Mesendoderm (in vitro differentiated cells): Measurements from ENCODE around the gene RPS21.
A peak's percentile ranks its signal among the peaks of the same experiment; 100 is the strongest.

ENCODE experiments used
- DNase-seq: peaks from one replicate; pipeline ENCODE4 v3.0.0; 2013
- H2AK5ac ChIP-seq: 2 replicates; pipeline ENCODE4 v1.6.1; 2013; ENCODE audit warnings: low read length, inconsistent platforms
- H2BK120ac ChIP-seq: 2 replicates; pipeline ENCODE4 v1.6.1; 2013; ENCODE audit warnings: low read depth, mild to moderate bottlenecking, low read length, moderate library complexity, mixed read lengths
- H2BK15ac ChIP-seq: replicated peaks from 2 replicates; pipeline ENCODE4 v1.6.1; 2013; ENCODE audit warnings: low read depth, mild to moderate bottlenecking, moderate library complexity
- H2BK5ac ChIP-seq: 2 replicates; pipeline ENCODE4 v1.6.1; 2013; ENCODE audit warnings: low read length, inconsistent platforms
- H3K18ac ChIP-seq: 2 replicates; pipeline ENCODE4 v1.6.1; 2013; ENCODE audit warnings: mild to moderate bottlenecking, low read length, mixed read lengths
- H3K23ac ChIP-seq: one replicate; pipeline ENCODE4 v1.6.1; 2013; ENCODE audit warnings: low read length
- H3K27ac ChIP-seq: 2 replicates; pipeline ENCODE4 v1.5.1; 2013; ENCODE audit warnings: low read depth, mild to moderate bottlenecking, inconsistent platforms, low read length, moderate library complexity
- H3K27me3 ChIP-seq: 2 replicates; pipeline ENCODE4 v1.6.1; 2013; ENCODE audit warnings: low read length, control low read depth, mild to moderate bottlenecking, inconsistent platforms; ENCODE audit not compliant: insufficient read depth, poor library complexity
- H3K36me3 ChIP-seq: 2 replicates; pipeline ENCODE4 v1.6.1; 2013; ENCODE audit warnings: low read length, inconsistent platforms; ENCODE audit not compliant: control insufficient read depth, insufficient read depth
- H3K4ac ChIP-seq: one replicate; pipeline ENCODE4 v1.6.1; 2013; ENCODE audit warnings: low read depth, mild to moderate bottlenecking, low read length, moderate library complexity
- H3K4me1 ChIP-seq: 2 replicates; pipeline ENCODE4 v1.6.1; 2013; ENCODE audit warnings: low read depth, low read length, inconsistent platforms; ENCODE audit not compliant: control insufficient read depth
- H3K4me2 ChIP-seq: 2 replicates; pipeline ENCODE4 v1.6.1; 2013; ENCODE audit warnings: low read length
- H3K4me3 ChIP-seq: 2 replicates; pipeline ENCODE4 v1.5.1; 2013; ENCODE audit warnings: mild to moderate bottlenecking, low read length
- H3K56ac ChIP-seq: one replicate; pipeline ENCODE4 v1.6.1; 2013; ENCODE audit warnings: low read length
- H3K79me1 ChIP-seq: 2 replicates; pipeline ENCODE4 v1.6.1; 2013; ENCODE audit warnings: low read length, inconsistent platforms
- H3K79me2 ChIP-seq: 2 replicates; pipeline ENCODE4 v1.6.1; 2013; ENCODE audit warnings: mild to moderate bottlenecking, low read length; ENCODE audit not compliant: control insufficient read depth, insufficient read depth
- H3K9ac ChIP-seq: 2 replicates; pipeline ENCODE4 v1.6.1; 2013; ENCODE audit warnings: low read length, inconsistent platforms
- H4K5ac ChIP-seq: one replicate; pipeline ENCODE4 v1.6.1; 2013; ENCODE audit warnings: low read length
- H4K8ac ChIP-seq: one replicate; pipeline ENCODE4 v1.6.1; 2013; ENCODE audit warnings: low read depth, mild to moderate bottlenecking, control low read depth, low read length, moderate library complexity
- WGBS: extraction: QIAGEN DNeasy Blood & Tissue Kit; methylation state at CpG from one replicate; pipeline ENCODE4 v1.1.7; 2013; ENCODE audit warnings: low lambda C conversion rate, missing lambda C conversion rate; ENCODE audit not compliant: insufficient coverage; ENCODE audit errors: extremely low coverage; 5-methylcytosine and 5-hydroxymethylcytosine counted together

RPS21 gene

DNA sequence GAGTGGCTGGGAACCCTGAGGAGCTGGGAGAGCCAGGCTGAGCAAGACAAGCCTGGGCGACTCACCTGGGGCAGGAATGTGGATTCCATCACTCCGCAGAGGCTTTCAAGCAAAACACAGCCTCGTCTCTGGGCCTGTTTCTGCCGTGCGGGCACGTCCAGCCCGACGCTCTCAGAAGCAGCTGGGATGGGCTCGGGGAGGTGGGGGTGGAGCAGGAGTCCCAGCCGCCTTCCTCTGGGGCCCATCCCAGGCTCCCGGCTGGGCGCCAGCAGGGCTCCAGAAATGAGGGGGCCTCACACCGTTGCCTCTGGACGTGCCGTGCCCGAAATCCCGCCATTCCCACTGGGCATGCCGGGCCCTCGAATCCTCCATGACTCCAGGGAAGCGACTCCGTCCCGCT lies 8.7 kb upstream of the RPS21 start:
- no peak overlapping the region for H2BK5ac ChIP-seq
- H2BK15ac ChIP-seq: no peak overlapping the region
- H3K36me3 ChIP-seq: no peaks in the 10 kb centered on the region
- WGBS: no CpG with 5 or more reads among the region's 22 CpGs
- no peak overlapping the region for H2AK5ac ChIP-seq
- H3K9ac ChIP-seq: no peak overlapping the region
- H3K27ac ChIP-seq: no peak overlapping the region
- H3K4ac ChIP-seq: peak overlapping the region; percentile 46
- no peak overlapping the region for H2BK120ac ChIP-seq
- H3K79me1 ChIP-seq: no peaks in the 10 kb centered on the region
- H3K4me2 ChIP-seq: no peak overlapping the region
- no peak overlapping the region for H4K8ac ChIP-seq
- no peak overlapping the region for H3K56ac ChIP-seq
- peak overlapping the region; percentile 12 for H3K18ac ChIP-seq
- DNase-seq: peak; percentile 62
- no peak overlapping the region for H4K5ac ChIP-seq
- no peaks in the 10 kb centered on the region for H3K4me1 ChIP-seq
- H3K23ac ChIP-seq: no peak overlapping the region
- H3K27me3 ChIP-seq: no peaks in the 10 kb centered on the region
- H3K79me2 ChIP-seq: no peaks in the 10 kb centered on the region
- H3K4me3 ChIP-seq: no peak overlapping the region

- no peak overlapping the region for H2BK120ac ChIP-seq
- no peak overlapping the region for H3K23ac ChIP-seq
- no peak overlapping the region for H3K18ac ChIP-seq
- H3K79me1 ChIP-seq: peaks cover 4% of the 10 kb centered on the region
- H2BK15ac ChIP-seq: no peak overlapping the region
- H3K27ac ChIP-seq: no peak overlapping the region
- H3K56ac ChIP-seq: no peak overlapping the region
- no peaks in the 10 kb centered on the region for H3K4me1 ChIP-seq
- no peaks in the 10 kb centered on the region for H3K36me3 ChIP-seq
- H3K79me2 ChIP-seq: peaks cover 11% of the 10 kb centered on the region
- H2BK5ac ChIP-seq: no peak overlapping the region
- H2AK5ac ChIP-seq: no peak overlapping the region
- no peak for DNase-seq
- WGBS: no CpG with 5 or more reads among the region's 16 CpGs
- no peak overlapping the region for H4K5ac ChIP-seq
- no peaks in the 10 kb centered on the region for H3K27me3 ChIP-seq
- H3K4ac ChIP-seq: no peak overlapping the region
- H4K8ac ChIP-seq: no peak overlapping the region
- H3K4me2 ChIP-seq: no peak overlapping the region
- H3K4me3 ChIP-seq: no peak overlapping the region
- H3K9ac ChIP-seq: no peak overlapping the region
Measured at GRCh38 chr20:62381202-62381797, 5.6 kb upstream of the RPS21 start.

GRCh38 chr20:62381842-62382241 lies 5.1 kb upstream of the RPS21 start:
- H4K5ac ChIP-seq: no peak overlapping the region

DNA sequence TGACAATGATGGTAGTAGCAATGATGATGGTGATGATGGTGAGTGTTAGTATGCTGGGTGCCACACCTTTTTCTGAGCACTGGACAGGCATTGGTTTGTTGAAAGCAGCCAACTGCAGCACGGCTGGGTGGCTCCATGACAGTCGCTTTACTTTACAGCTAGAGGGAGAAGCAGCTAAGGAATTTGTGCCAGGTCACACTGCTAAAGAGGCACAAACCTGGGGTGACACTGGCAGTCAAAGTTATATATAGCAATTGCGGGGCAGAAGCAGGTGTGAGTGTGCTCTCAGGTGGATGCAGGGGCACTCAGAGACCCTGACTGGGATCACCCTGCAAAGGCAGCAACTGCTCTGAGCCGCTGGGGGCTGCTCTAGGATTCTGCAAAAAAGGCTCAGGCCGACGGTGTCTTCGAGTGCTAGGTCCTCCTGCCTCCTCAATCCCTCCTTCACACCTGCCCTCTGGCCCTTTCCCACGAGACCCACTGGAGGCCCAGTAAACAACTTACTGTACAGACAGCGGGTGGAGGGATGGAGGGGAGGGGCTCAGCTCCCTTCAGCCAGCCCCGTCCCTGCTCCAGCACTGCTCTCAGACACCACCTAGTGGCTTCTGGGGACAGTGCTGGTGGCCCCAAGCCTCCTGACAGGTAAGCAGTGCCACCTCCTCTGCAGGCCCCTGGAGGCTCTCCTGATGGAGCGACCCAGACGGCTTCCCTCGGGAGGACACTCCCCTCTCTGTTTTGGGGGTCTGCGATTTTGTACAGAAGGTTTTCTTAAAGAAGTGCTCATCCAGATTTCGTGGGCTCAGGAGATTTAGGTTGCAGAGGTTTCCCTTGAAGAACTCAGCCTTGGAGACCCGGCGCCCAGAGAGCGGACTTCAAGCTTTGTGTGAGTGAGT lies 4.4 kb upstream of the RPS21 start:
- H3K4me1 ChIP-seq: no peaks in the 10 kb centered on the region
- H2BK15ac ChIP-seq: no peak overlapping the region
- H3K23ac ChIP-seq: no peak overlapping the region
- no peak overlapping the region for H3K27ac ChIP-seq
- peak; percentile 91 for DNase-seq
- H3K56ac ChIP-seq: no peak overlapping the region
- no peaks in the 10 kb centered on the region for H3K36me3 ChIP-seq
- H2BK5ac ChIP-seq: no peak overlapping the region
- no peak overlapping the region for H3K4me2 ChIP-seq
- no peak overlapping the region for H2BK120ac ChIP-seq
- no peak overlapping the region for H4K5ac ChIP-seq
- no peak overlapping the region for H3K18ac ChIP-seq
- H4K8ac ChIP-seq: no peak overlapping the region
- H3K27me3 ChIP-seq: no peaks in the 10 kb centered on the region
- H2AK5ac ChIP-seq: no peak overlapping the region
- peaks cover 6% of the 10 kb centered on the region for H3K79me1 ChIP-seq
- no peak overlapping the region for H3K4me3 ChIP-seq
- whole genome bisulfite sequencing: no CpG with 5 or more reads among the region's 18 CpGs
- no peak overlapping the region for H3K4ac ChIP-seq
- no peak overlapping the region for H3K9ac ChIP-seq
- H3K79me2 ChIP-seq: peaks cover 20% of the 10 kb centered on the region

More at GRCh38 chr20:62381842-62382241, 5.1 kb upstream of the RPS21 start:
- Histone ChIP-seq H3K9ac (no peak overlapping the region), H2BK5ac (no peak overlapping the region), H3K79me1 (peaks cover 4% of the 10 kb centered on the region), H2AK5ac (no peak overlapping the region), H3K56ac (no peak overlapping the region), H3K4ac (no peak overlapping the region), H3K36me3 (no peaks in the 10 kb centered on the region), H4K8ac (no peak overlapping the region), H3K27me3 (no peaks in the 10 kb centered on the region), H3K23ac (no peak overlapping the region), H3K4me3 (no peak overlapping the region), H3K79me2 (peaks cover 15% of the 10 kb centered on the region), H3K18ac (no peak overlapping the region), H3K4me2 (no peak overlapping the region), H3K27ac (no peak overlapping the region), H3K4me1 (no peaks in the 10 kb centered on the region), H2BK15ac (no peak overlapping the region), H2BK120ac (no peak overlapping the region)
- DNase-seq: no peak
- no CpG with 5 or more reads among the region's 6 CpGs for WGBS

DNA sequence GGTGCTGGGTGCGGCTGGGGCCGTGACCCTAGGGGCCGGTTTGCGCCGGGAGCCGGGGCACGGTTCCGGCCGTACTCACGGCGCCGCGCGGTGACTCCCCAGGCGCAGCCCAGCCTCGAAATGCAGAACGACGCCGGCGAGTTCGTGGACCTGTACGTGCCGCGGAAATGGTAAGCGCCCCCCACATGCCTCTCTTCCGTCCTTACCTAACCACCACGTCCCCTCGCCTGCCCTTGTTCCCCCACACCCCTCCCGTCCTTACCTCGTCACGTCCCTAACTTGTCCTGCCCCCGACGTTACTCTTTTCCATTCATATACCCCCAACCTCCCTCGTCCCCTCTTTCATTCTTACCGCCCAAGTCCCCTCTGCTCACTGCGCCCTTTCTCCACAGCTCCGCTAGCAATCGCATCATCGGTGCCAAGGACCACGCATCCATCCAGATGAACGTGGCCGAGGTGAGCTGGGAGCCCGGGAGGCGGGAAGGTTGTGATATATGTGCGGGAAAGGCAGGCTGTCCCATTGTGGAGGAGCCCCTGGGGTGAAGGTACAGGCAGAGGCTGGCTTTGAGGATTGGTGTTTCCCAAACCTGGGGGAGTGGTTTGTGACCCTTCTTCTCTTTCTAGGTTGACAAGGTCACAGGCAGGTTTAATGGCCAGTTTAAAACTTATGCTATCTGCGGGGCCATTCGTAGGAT lies 463 bp downstream of the RPS21 start:
- Histone ChIP-seq H3K4me3 (peak overlapping the region; percentile 99), H4K5ac (no peak overlapping the region), H3K9ac (peak overlapping the region; percentile 100), H3K23ac (peak overlapping the region; percentile 89), H3K4me2 (peak overlapping the region; percentile 98), H2BK5ac (peak overlapping the region; percentile 45), H3K27me3 (no peaks in the 10 kb centered on the region), H2AK5ac (peak overlapping the region; percentile 87), H3K56ac (peak overlapping the region; percentile 100), H3K18ac (peak overlapping the region; percentile 63), H3K4me1 (no peaks in the 10 kb centered on the region), H3K79me1 (peaks cover 18% of the 10 kb centered on the region), H4K8ac (no peak overlapping the region), H3K4ac (peak overlapping the region; percentile 6), H3K27ac (no peak overlapping the region), H2BK15ac (no peak overlapping the region), H2BK120ac (no peak overlapping the region), H3K79me2 (peaks cover 27% of the 10 kb centered on the region), H3K36me3 (peaks cover 8% of the 10 kb centered on the region)
- no CpG with 5 or more reads among the region's 47 CpGs for WGBS
- DNase-seq: no peak
